DMS53 (cell line): ENCODE measurements around the gene PHTF1.
"Not testable (repeated sequence)": the region's sequence is repeated elsewhere in the genome, so short reads cannot be mapped to it uniquely, and the experiment has no call there.

Experiments used
- DNase-seq: peaks from one replicate; lab custom pipeline; 2025; lab: John Stamatoyannopoulos, UW

Gene PHTF1

DNA sequence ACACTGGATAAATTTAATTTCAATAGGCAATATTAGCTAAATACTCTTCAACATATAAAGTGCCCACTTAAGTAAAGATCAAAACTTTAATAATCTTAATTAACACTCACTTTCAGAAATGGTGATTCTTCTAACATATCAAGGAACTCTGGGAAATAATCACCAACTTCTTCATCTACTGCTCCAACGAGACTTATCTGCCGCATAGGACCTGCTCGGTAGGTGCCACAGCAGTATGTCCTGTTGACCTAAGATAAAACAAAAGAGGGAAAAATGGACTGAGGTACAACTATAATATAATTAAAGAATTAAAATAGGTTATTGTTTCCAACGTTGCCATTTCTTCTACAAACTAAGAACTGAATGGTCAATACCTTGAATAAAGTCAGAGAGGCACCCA, 18.3 kb upstream of the PHTF1 start:
- no peak for DNase-seq

GRCh38 chr1:113770031-113770430, 10.7 kb upstream of the PHTF1 start:
- DNase-seq = no peak

DNA sequence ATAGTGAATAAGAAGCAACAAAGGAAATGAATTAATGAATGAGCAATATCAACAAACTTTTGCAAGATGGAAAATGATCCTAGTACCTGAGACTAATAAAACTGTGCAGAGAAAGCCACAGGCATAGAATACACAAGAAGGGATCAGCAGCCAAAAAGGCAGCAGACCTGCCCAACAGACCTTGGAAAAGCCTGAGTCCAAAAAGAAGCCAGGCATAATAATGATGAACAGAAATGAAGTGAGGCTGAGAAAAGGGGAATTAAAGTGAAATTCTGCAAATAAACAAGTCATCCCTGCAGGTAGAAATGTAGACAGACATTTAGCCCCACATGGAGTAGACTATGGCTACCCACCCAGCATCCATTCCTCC, 10.3 kb upstream of the PHTF1 start:
- DNase-seq = no peak

DNA sequence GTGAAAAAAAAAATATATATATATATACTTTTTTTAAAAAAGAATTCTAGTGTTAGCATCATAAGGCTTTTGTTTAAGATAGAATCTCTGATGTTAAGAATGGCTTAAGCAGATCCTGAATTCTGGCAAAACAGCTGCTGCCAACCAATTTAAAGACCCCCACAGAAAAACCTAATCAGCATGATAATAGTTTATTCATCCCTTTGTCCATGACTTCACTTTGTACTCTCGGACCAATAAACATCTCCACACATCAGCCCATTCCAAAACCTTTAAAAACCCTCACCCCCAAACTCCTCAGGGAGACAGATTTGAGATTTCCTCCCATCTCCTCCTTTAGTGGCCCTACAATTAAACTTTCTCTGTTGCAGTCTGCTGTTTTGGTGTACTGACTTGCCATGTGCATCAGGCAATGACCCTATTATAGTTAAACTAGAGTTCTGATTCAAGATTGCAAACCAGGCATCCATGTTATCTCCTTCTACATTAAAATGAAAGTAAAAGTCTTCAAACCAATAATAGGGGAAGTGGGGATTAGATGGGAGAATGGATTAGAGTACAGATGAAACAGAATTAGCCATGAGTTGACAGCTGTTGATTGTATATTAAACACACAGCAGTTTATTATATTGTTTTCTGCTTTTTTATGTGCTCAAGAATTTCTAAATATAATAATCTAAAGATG, 9.8 kb upstream of the PHTF1 start:
- DNase-seq = no peak

DNA sequence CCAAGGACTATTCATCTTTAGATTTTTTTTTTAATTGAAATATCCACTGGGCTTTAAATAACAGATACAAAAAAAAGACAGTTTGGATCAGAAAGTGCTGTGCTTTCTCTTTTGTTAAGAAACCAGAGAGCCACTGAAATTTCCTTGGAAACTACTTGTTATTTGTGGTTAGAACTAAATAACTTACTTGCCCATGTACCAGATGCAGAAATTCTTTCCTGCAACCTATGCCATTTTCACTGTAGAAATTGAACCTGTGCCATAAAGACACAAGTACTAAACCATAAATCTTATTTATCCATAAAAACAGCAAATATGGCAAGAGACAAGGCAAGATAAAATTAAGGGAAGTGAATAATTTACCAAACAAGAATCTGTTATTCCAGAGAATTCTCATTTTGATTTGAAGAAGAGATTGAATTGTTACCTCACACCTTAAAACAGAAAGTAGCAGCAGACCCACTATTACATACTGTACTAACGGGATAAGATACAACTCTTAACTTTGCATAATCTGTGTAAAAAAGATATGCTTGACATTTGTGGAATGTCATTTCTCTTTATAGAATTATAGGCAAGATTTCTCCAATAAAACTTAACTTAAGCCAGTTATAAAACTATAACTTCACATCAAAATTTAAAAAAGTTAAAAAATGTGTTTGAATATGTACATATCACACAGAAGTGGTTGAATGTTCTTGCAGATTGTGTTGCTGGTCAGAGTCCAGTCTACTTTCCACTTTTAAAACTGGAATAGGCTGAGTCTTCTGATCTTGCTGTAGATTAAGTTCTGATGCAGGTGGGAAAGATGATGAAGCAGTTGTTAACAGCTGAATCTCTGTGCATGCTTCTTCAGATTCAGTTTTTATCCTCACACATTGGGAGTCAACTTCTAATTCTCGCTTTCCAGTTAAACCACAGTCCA, 6.3 kb upstream of the PHTF1 start:
- DNase-seq = no peak

DNA sequence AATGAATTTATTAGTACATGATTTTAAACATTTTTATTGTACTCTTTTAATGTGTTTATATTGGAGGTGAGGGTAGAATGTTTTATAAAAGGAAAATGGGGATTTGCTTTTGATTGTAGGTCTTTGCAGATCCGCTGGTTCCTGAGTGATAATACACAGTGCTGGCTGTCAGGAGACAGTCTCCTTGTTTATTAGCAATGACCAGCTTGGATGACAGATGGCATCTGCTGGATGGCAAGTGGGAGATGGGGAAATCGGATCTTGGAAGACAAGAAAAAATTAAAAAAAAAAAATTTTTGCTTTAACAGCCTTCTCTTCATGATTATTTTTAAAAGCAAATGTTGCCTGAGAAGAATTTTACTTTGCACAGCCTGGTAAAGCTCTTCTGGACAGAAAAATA, 4.4 kb upstream of the PHTF1 start:
- DNase-seq = no peak

DNA sequence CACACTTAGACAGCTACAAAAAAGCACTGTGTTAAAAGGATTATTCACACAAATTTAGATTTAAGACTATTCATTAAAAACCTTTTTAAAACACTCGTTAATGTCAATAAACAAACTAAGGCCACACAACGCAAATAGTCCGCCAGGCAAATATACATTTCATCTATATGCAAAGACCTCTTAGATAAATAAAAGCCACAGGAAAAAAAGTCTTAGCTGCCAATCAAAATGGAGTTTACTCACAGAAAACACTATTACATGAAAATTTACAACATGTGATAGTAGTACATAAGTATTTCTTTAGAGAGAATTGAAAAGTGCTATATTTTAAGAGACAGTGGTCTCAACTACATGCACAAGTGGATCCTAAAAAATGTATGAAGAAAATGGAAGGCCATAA, 2.7 kb upstream of the PHTF1 start:
- no peak for DNase-seq

DNA sequence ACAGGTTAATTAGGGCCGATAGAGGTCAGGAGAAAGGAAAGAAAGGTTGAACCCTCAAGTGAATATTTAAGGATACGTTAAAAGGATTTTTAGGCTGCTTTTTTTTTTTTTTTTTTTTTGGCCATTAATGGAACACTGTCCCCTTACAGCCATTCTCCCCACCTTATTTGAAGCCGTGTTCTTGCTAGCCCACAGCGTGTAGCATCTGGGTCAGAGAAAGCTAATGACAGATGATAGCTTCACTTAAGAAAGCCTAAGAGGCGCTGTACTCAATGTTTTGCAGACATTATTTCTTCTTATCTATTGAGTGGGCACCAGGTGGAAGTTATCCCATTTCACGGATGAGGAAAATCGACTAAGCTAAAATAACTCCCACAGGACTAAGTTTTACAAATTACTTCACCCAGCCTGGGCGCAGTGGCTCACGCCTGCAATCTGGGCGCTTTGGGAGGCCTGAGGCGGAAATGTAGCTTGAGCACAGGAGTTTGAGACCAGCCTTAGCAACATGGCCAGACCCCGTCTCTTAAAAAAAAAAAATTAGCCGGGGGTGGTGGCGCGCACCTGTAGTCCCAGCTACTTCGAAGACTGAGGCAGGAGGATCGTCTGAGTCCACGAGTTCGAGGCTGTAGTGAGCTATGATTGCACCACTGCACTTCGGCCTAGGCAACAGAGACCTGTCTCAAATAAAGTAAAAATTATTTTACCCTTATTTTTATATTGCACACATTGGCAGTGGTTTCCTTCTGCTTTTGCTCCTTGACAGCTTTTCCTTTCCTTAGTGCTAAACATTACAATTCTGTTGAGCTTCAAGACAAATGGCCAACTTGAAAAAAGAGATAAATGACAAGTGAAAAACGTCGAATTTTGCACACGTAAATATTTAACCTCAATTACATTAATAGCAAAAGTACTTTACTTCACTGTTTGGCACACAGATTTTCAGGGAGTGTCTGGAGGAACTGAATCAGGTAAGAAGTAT, 1.1 kb upstream of the PHTF1 start:
- peak; percentile 50 for DNase-seq

DNA sequence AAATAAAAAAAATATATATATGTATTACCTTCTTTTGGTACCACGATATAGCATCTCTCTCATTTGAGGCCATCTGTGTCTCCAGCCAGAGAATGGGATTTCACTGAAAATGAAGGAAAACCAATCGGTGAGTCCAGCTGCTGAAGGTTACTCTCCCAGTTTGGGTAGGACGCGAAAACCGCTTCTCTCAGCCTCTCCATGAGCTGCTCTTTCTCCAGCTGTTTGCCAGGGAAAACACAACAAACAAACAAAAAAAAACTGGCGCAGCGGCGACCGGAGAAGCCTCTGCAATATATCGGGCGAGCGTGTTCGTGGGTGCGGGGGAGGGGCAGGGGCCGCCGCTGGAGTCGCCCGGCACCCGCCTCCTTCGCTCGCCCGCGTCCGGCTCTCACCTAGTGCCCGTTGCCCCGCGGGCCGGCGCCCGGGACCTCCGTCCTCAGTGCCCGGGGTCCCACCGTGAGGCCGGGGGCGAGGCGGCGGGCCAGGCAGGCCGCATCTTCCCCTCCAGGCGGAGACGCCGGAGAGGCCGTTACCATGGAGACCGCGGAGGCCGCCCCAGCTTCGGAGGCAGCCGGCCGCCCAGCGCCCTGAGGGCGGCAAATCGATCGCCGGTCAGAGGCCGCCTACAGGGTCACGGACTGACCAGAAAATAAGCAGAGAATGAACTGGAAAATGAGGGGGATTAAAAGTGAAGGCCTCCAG, 504 bp downstream of the PHTF1 start:
- DNase-seq = peak; percentile 87

- no peak for DNase-seq
These were observed 2.8 kb downstream of the PHTF1 start for GRCh38 chr1:113756461-113756860.

DNA sequence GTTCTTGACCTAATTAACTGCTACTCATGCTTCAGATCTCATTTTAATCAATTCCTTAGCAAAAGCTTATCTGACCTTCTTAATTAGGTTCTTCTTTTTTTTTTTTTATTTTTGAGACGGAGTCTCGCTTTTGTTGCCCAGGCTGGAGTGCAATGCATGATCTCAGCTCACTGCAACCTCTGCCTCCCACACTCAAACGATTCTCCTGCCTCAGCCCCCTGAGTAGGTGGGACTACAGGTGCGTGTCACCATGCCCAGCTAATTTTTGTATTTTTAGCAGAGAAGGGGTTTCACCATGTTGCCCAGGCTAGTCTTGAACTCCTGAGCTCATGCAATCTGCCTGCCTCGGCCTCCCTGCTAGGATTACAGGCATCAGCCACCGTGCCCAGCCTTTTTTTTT, 6.0 kb downstream of the PHTF1 start:
- DNase-seq = not testable (repeated sequence)

GRCh38 chr1:113751516-113751915, 7.8 kb downstream of the PHTF1 start:
- no peak for DNase-seq

DNA sequence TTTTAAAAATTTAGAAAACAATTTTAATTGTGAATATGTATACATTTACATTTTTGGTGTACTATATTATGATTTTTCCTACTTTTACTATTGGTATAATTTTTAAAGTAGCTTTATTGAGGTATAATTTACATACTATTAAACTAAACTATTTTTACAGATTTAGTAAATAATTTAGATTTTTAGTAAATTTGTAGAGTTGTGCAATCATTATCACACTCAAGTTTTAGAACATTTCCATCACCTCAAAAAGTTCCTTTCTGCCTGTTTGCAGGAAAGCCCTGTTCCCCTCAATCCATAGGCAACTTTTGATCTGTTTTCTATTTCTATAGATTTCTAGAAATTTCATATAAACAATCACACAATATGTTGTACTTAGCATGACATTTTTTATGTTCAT, 8.2 kb downstream of the PHTF1 start:
- DNase-seq = no peak

GRCh38 chr1:113749402-113749801, 9.9 kb downstream of the PHTF1 start:
- DNase-seq = no peak

- DNase-seq = no peak
These were observed 11.9 kb downstream of the PHTF1 start for GRCh38 chr1:113747376-113747775.

- no peak for DNase-seq
These were observed 13.9 kb downstream of the PHTF1 start for GRCh38 chr1:113745425-113745824.

DNA sequence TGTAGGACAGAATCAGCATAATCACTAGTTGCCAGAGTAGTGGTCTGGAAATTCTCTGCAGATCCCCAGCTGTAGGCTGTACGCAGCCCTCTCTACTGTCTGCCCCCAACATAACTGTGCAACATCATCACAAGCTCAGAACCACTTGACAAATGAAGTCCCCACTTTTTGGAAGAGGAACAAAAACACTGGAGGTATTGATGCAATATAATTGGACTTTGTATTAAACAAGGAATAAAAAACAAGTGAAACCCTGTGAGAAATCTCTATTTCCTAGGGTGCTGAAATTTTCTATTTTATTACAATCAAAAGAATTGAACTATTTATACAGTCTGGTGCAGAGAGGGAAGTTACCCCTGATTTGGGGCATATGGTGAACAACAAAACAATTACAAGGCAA, 15.2 kb downstream of the PHTF1 start:
- no peak for DNase-seq

DNA sequence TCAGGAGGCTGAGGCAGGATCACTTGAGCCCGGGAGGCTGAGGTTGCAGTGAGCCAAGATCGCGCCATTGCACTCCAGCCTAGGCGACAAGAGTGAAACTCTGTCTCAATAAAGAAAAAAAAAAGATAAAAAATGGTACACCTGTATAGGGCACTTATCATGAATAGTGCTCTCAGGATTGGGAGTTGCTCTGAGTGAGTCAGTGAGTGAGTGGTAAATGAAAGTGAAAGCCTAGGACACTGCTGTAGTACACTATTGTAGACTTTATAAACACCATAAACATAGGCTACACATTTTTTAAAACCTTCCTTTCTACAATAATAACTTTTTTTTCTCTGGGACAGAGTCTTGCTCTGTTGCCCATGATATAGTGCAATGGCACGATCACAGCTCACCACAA, 16.8 kb downstream of the PHTF1 start:
- DNase-seq = peak; percentile 13

- DNase-seq = no peak
These were observed 24.8 kb downstream of the PHTF1 start for GRCh38 chr1:113734357-113735055.

DNA sequence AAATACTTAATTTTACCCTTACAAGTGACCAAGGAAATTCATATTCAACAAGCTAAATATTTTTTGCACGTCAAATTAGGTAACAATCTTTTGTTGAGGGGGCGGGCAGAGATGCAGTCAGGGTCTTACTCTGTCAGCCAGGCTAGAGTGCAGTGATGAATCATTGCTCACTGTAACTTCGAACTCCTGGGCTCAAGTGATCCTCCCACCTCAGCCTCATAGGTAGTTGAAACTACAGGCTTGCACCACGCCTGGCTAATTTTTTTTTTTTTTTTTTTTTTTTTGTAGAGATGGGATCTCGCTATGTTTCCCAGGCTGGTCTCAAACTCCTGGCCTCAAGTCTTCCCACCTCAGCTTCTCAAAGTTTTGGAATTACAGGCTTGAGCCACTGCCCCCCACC, 26.5 kb downstream of the PHTF1 start:
- DNase-seq = no peak

- no peak for DNase-seq
These were observed 38.3 kb downstream of the PHTF1 start for GRCh38 chr1:113721010-113721409.
